Right lobe of liver (tissue), 4 donors: ENCODE measurements around the gene VAMP3.

ENCODE experiments used
- CTCF ChIP-seq, 4 donors: fragments of 200-600 bp in 3 of 4; fragments of 450-650 bp in 1 of 4; IDR thresholded peaks; one replicate each; pipeline versions ENCODE4 v1.5.1 to v1.8.0; 2016 to 2022; ENCODE audit warnings: antibody characterized with exemption in 4 of 4, mild to moderate bottlenecking in 2 of 4
- POLR2A ChIP-seq: fragments of 450-650 bp; IDR thresholded peaks from one replicate; pipeline ENCODE4 v1.6.1; 2017; ENCODE audit warnings: antibody characterized with exemption, mild to moderate bottlenecking
- donor health status: DM: no; HTN: no; CAD: no.
- donor health status: DM: no; HTN: no; CAD: no.
- donor health status: DM: no; HTN: yes; CAD: no.

DNA sequence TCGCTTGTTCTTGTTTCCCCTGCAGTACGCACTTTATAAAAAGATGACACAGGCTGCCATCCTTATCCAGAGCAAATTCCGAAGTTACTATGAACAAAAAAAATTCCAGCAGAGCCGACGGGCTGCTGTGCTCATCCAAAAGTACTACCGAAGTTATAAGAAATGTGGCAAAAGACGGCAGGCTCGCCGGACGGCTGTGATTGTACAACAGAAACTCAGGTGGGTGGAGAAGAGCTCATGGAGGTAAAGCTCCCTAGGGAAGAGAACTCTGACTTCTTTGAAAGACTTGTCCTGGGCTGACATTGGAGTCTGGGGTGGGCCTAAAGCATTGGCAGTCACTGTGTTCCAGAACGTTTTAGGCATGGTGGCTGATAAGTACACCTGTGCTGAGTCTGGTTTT is 19.9 kb upstream of the VAMP3 start:
- TF ChIP-seq CTCF (IDR thresholded peaks at IDR 0.05) (no peak), POLR2A (no peak)
